Calu3 (cell line): ENCODE measurements around the gene RBM18. TPM values are rescaled to one million over a fixed set of nuclear protein-coding genes. Genes with fewer than 3 reads are reported as not detected.

ENCODE experiments used
- BruUV-seq: library from RNA; stranded (reverse); fragments of 400-500 nt; replicated peaks from 2 replicates; lab custom pipeline; 2021; lab: Mats Ljungman, UMichigan
- CTCF ChIA-PET: fragments of 300-600 bp; sonication (Branson Sonifier 250); formaldehyde crosslinking; loops from one replicate; lab custom pipeline; 2022; ENCODE audit warnings: antibody characterized with exemption; lab: Charles Lee
- DNase-seq: peaks from one replicate; pipeline ENCODE4 v3.0.0; 2022
- H3K27ac Mint-ChIP-seq: one replicate; pipeline ENCODE4 v1.8.0; 2022; ENCODE audit warnings: mixed read lengths; ENCODE audit not compliant: unreplicated experiment
- H3K27me3 Mint-ChIP-seq: one replicate; pipeline ENCODE4 v1.8.0; 2022; ENCODE audit warnings: mixed read lengths; ENCODE audit not compliant: unreplicated experiment
- H3K36me3 Mint-ChIP-seq: one replicate; pipeline ENCODE4 v1.8.0; 2022; ENCODE audit warnings: mild to moderate bottlenecking, moderate library complexity, mixed read lengths; ENCODE audit not compliant: insufficient read depth, unreplicated experiment
- H3K4me1 Mint-ChIP-seq: one replicate; pipeline ENCODE4 v1.8.0; 2022; ENCODE audit warnings: mild to moderate bottlenecking, low read depth, mixed read lengths; ENCODE audit not compliant: unreplicated experiment
- H3K4me3 Mint-ChIP-seq: one replicate; pipeline ENCODE4 v1.8.0; 2022; ENCODE audit warnings: mild to moderate bottlenecking, low read depth, moderate library complexity, mixed read lengths; ENCODE audit not compliant: unreplicated experiment
- H3K9me3 Mint-ChIP-seq: one replicate; pipeline ENCODE4 v1.8.0; 2022; ENCODE audit warnings: low read depth, mixed read lengths; ENCODE audit not compliant: unreplicated experiment
- intact Hi-C: fragments of 100-400 bp; cut with micrococcal nuclease; formaldehyde crosslinking; loops from one replicate; pipeline ENCODE4 v1.10.0; 2022; ENCODE audit not compliant: unreplicated experiment
- total RNA-seq: library from RNA; stranded (reverse); gene quantifications from 2 replicates; pipeline ENCODE4 v1.2.3, GENCODE V29; 2022
- TF ChIP-seq, protein P1 (sequence below): fragments of 200-600 bp; IDR thresholded peaks from one replicate; pipeline ENCODE4 v1.8.0; 2022; ENCODE audit warnings: antibody characterized with exemption; ENCODE audit not compliant: unreplicated experiment

RBM18 gene
- total RNA-seq, 1 experiment from 2014 or later: 13.1 TPM

DNA sequence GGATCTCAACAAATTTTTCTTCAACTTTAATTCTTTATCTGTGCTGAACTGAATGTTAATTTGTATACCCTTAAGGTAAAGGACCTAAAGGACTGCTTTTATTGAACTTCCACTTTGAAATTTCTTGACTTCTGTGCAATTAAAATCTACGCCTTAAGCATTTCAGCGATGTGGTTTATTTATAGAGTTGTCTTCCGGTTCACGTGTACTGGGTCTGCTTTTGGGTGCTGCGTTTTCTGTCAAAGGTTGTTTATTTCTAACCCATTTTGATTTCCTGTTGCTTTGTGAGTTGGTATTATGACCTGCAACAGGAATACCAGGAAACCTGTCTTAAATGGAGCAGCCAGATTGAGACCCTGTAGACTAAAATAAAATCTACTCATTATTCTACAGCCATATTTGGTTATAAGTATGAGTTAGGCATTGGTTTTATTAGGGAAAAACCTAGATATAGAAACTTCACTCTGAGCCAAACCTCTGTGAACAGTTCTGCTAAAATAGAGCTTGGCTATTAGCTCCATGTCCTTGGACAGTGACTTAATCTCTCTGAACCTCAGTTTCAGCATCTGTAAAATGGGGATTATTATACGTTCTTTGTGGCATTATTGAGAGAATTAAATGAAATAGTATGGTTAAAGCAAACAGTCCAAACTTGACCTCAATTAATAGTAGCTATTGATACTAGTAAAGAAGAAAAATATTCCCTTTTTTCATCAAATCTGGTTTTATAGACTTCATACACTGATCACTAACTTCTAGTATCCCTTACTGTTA is 3.6 kb upstream of the RBM18 start:
- no peaks in the 10 kb centered on the region for H3K9me3 Mint-ChIP-seq
- CTCF ChIA-PET: no interaction called here
- peaks cover 35% of the 10 kb centered on the region for H3K36me3 Mint-ChIP-seq
- H3K27me3 Mint-ChIP-seq: no peaks in the 10 kb centered on the region
- peaks cover 16% of the 10 kb centered on the region for H3K4me1 Mint-ChIP-seq
- H3K27ac Mint-ChIP-seq: no peak overlapping the region
- no TSS peak for BruUV-seq
- no peak overlapping the region for H3K4me3 Mint-ChIP-seq
- no peak for DNase-seq
- intact Hi-C loops: loop anchor here (10.0 kb wide), 1 partner anchor 123 kb away; no protein-coding TSS in a partner anchor
- TF ChIP-seq, protein P1, sequence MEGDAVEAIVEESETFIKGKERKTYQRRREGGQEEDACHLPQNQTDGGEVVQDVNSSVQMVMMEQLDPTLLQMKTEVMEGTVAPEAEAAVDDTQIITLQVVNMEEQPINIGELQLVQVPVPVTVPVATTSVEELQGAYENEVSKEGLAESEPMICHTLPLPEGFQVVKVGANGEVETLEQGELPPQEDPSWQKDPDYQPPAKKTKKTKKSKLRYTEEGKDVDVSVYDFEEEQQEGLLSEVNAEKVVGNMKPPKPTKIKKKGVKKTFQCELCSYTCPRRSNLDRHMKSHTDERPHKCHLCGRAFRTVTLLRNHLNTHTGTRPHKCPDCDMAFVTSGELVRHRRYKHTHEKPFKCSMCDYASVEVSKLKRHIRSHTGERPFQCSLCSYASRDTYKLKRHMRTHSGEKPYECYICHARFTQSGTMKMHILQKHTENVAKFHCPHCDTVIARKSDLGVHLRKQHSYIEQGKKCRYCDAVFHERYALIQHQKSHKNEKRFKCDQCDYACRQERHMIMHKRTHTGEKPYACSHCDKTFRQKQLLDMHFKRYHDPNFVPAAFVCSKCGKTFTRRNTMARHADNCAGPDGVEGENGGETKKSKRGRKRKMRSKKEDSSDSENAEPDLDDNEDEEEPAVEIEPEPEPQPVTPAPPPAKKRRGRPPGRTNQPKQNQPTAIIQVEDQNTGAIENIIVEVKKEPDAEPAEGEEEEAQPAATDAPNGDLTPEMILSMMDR: no peak

DNA sequence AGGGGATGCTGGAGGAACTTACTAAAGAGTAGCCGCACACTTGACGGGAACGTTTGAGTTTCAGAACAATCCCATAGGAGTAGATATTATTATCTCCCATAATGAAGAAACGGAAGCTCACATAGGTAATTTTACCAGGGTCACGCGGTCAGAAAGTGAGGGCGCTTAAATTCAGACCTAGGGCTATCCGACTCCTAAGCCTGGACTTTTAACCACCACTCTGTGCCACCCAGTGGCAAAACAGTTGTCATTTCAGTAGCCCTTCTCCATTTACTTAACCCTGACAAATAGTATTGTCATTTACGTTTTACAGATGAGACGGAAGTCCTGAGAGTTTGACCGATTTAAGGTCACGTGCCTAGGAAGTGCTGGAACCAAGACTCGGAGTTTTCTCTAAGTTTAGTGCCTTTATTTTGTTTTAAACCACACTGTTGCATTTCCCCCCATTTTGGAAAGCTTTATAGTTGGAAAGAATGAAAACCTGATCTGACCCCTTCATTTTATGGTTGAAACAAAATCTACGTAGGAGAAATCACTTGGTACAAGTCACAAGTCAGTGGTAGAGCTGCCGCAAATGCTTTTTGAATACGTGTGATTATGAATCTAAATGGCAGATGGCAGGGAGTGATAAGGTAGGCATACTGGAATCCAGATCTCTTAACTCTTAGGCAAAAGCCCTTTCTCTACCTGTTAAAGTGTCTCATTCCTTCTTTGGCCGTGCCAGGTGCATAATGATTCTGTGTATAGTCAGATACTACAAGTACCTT is 692 bp upstream of the RBM18 start:
- CTCF ChIA-PET: interaction anchor here (0.6 to 1.2 kb wide), 4 partner anchors 85 to 563 kb away, joined by 3 to 4 read pairs (median 3); no protein-coding TSS in a partner anchor
- DNase-seq: peak; percentile 5
- Mint-ChIP-seq H3K4me1 (peaks cover 28% of the 10 kb centered on the region), H3K36me3 (peaks cover 25% of the 10 kb centered on the region), H3K27ac (peak overlapping the region; percentile 96), H3K27me3 (no peaks in the 10 kb centered on the region), H3K9me3 (no peaks in the 10 kb centered on the region), H3K4me3 (peak overlapping the region; percentile 90)
- TF ChIP-seq, protein P1: no peak
- intact Hi-C loops: loop anchor here (10.0 kb wide), 1 partner anchor 121 kb away; no protein-coding TSS in a partner anchor
- TSS peak; percentile 82 for BruUV-seq

DNA sequence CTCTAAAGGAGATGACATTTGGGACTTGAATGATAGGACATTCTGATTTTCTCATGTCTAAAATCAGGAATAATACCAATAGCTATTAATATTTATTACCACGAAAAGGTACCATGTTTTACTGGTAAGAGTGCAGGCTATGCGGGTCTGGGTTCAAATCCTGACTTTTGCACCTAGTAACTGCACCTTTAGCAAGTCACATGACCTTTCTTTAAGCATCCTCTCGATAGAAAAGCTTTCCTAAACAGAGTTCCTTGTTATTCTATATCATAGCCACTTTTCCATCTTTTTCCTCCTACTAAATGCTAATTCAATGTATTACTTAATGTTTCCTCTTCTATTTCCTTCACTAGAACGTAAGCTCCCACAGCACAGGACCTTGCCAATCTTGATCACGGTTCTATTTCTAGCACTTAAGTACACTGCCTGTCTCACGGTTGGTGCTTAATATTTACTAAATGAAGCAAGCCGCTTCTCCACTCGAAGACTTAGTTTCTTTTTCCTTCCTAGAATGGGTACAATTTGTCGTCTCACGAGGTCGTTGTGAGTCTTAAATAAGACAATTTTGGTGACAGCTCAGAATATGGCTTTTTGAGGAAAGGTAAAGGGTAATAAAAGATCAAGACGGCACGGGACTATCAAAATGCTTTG is 816 bp downstream of the RBM18 start:
- H3K27ac Mint-ChIP-seq: peak overlapping the region; percentile 96
- CTCF ChIA-PET: no interaction called here
- H3K4me3 Mint-ChIP-seq: peak overlapping the region; percentile 90
- peaks cover 25% of the 10 kb centered on the region for H3K36me3 Mint-ChIP-seq
- intact Hi-C loops: loop anchor here (10.0 kb wide), 1 partner anchor 119 kb away; no protein-coding TSS in a partner anchor
- TF ChIP-seq, protein P1: no peak
- H3K4me1 Mint-ChIP-seq: peaks cover 28% of the 10 kb centered on the region
- no peaks in the 10 kb centered on the region for H3K27me3 Mint-ChIP-seq
- no peaks in the 10 kb centered on the region for H3K9me3 Mint-ChIP-seq
- BruUV-seq: no TSS peak
- no peak for DNase-seq

DNA sequence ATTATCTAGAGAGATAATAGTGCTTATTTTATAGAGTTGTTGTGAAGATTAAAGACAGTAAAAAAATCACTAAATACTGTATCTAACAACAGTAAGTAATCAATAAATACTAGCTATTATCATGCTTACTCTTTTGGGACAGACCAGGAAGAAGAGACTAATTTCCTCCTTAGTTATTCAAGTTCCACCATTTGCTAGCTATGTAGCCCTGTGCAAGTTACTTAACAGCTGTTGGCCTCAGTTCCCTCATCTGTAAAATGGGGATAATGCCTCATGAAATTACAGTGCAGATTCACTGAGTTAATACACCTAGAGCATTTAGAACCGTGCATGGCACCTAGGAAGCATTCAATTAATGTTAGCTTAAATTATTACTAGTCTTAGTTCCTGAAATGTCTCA is 2.6 kb downstream of the RBM18 start:
- Mint-ChIP-seq H3K27ac (peak overlapping the region; percentile 22), H3K36me3 (peaks cover 25% of the 10 kb centered on the region), H3K4me1 (peaks cover 28% of the 10 kb centered on the region), H3K4me3 (no peak overlapping the region), H3K27me3 (no peaks in the 10 kb centered on the region), H3K9me3 (no peaks in the 10 kb centered on the region)
- no TSS peak for BruUV-seq
- TF ChIP-seq, protein P1: no peak
- CTCF ChIA-PET: no interaction called here
- intact Hi-C loops: loop anchor here (10.0 kb wide), 1 partner anchor 117 kb away; no protein-coding TSS in a partner anchor
- DNase-seq: no peak
